ENCODE measurements around the gene UBE2K. TPM values are rescaled to one million over a fixed set of nuclear protein-coding genes. Genes with fewer than 3 reads are reported as not detected.

UBE2K gene
- total and polyA plus RNA-seq, 10 of the 15 experiments (the other 5 are each of a cell fraction or from before 2014, with no cell fraction given), result 17.0 to 141 (median 75.5) TPM

DNA sequence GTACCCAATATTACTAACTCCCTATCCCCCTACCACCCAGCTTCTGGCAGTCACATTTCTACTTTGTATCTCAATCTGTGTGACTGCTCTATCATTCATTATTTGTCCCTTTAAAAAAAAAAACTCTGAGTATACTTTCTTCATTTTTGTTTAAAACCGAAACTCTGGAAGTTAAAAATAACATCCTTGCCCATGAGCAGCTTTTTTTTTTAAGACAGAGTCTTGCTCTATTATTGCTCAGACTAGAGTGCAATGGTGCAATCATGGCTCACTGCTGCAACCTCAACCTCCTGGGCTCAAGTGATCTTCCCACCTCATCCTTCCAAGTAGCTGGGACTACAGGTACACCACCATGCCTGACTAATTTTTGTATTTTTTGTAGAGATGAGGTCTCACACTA is 15.8 kb downstream of the UBE2K start (continued):
- TF ChIP-seq, protein P1, sequence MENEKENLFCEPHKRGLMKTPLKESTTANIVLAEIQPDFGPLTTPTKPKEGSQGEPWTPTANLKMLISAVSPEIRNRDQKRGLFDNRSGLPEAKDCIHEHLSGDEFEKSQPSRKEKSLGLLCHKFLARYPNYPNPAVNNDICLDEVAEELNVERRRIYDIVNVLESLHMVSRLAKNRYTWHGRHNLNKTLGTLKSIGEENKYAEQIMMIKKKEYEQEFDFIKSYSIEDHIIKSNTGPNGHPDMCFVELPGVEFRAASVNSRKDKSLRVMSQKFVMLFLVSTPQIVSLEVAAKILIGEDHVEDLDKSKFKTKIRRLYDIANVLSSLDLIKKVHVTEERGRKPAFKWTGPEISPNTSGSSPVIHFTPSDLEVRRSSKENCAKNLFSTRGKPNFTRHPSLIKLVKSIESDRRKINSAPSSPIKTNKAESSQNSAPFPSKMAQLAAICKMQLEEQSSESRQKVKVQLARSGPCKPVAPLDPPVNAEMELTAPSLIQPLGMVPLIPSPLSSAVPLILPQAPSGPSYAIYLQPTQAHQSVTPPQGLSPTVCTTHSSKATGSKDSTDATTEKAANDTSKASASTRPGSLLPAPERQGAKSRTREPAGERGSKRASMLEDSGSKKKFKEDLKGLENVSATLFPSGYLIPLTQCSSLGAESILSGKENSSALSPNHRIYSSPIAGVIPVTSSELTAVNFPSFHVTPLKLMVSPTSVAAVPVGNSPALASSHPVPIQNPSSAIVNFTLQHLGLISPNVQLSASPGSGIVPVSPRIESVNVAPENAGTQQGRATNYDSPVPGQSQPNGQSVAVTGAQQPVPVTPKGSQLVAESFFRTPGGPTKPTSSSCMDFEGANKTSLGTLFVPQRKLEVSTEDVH (IDR thresholded peaks at IDR 0.05; ENCODE audit: low read depth, partially characterized antibody), result no peak
- TF ChIP-seq MYB (IDR thresholded peaks at IDR 0.05; ENCODE audit: borderline replicate concordance, low read depth, low read length) (no peak), RUNX3 (IDR thresholded peaks at IDR 0.05; ENCODE audit: low read length) (peak; percentile 38), ESRRA (IDR thresholded peaks at IDR 0.05; ENCODE audit: low read length) (no peak), ASH2L (IDR thresholded peaks at IDR 0.05; ENCODE audit: borderline replicate concordance, low read depth) (no peak), ZZZ3 (IDR thresholded peaks at IDR 0.05; ENCODE audit: control insufficient read depth, insufficient read length, low read depth) (no peak), SMAD5 (IDR thresholded peaks at IDR 0.05; ENCODE audit: low read depth) (no peak), YBX1 (IDR thresholded peaks at IDR 0.05) (no peak), CBX5 (IDR thresholded peaks at IDR 0.05; ENCODE audit: low read depth) (0 out of 2 replicates have a peak, but pooled peaks have one; percentile 32), PAX8 (IDR thresholded peaks at IDR 0.05) (no peak), BHLHE40 (IDR thresholded peaks at IDR 0.05; ENCODE audit: borderline replicate concordance in 1 of 2, low read depth in 2 of 2, low read length in 1 of 2) (no peak), BCL11A (IDR thresholded peaks at IDR 0.05; ENCODE audit: low read depth, low read length) (no peak), JUNB (IDR thresholded peaks at IDR 0.05) (no peak), TCF12 (IDR thresholded peaks at IDR 0.05; ENCODE audit: low read depth, low read length) (no peak), CHD2 (IDR thresholded peaks at IDR 0.05; ENCODE audit: borderline replicate concordance, low read depth, low read length) (no peak), ETV6 (conservative IDR thresholded peaks at IDR 0.05 in 1 of 2, IDR thresholded peaks at IDR 0.05 in 1 of 2; ENCODE audit: borderline replicate concordance in 1 of 2, low read depth in 1 of 2) (no peak), SREBF1 (IDR thresholded peaks at IDR 0.05; ENCODE audit: low read length) (no peak), JUND (IDR thresholded peaks at IDR 0.05; ENCODE audit: low read depth, low read length) (no peak), HDGF (IDR thresholded peaks at IDR 0.05) (no peak), KDM1A (IDR thresholded peaks at IDR 0.05; ENCODE audit: borderline replicate concordance) (no peak), MEF2A (IDR thresholded peaks at IDR 0.05; ENCODE audit: insufficient read depth, low read depth, low read length) (peak; percentile 93), SREBF2 (IDR thresholded peaks at IDR 0.05; ENCODE audit: low read length) (no peak), SRF (IDR thresholded peaks at IDR 0.05; ENCODE audit: low read depth in 2 of 2, low read length in 2 of 2) (no peak), PML (IDR thresholded peaks at IDR 0.05; ENCODE audit: low read length) (no peak), ZNF274 (IDR thresholded peaks at IDR 0.05; ENCODE audit: insufficient read depth, insufficient read length) (no peak), TBL1XR1 (IDR thresholded peaks at IDR 0.05; ENCODE audit: low read depth, low read length) (no peak)
- TF ChIP-seq, protein P2, sequence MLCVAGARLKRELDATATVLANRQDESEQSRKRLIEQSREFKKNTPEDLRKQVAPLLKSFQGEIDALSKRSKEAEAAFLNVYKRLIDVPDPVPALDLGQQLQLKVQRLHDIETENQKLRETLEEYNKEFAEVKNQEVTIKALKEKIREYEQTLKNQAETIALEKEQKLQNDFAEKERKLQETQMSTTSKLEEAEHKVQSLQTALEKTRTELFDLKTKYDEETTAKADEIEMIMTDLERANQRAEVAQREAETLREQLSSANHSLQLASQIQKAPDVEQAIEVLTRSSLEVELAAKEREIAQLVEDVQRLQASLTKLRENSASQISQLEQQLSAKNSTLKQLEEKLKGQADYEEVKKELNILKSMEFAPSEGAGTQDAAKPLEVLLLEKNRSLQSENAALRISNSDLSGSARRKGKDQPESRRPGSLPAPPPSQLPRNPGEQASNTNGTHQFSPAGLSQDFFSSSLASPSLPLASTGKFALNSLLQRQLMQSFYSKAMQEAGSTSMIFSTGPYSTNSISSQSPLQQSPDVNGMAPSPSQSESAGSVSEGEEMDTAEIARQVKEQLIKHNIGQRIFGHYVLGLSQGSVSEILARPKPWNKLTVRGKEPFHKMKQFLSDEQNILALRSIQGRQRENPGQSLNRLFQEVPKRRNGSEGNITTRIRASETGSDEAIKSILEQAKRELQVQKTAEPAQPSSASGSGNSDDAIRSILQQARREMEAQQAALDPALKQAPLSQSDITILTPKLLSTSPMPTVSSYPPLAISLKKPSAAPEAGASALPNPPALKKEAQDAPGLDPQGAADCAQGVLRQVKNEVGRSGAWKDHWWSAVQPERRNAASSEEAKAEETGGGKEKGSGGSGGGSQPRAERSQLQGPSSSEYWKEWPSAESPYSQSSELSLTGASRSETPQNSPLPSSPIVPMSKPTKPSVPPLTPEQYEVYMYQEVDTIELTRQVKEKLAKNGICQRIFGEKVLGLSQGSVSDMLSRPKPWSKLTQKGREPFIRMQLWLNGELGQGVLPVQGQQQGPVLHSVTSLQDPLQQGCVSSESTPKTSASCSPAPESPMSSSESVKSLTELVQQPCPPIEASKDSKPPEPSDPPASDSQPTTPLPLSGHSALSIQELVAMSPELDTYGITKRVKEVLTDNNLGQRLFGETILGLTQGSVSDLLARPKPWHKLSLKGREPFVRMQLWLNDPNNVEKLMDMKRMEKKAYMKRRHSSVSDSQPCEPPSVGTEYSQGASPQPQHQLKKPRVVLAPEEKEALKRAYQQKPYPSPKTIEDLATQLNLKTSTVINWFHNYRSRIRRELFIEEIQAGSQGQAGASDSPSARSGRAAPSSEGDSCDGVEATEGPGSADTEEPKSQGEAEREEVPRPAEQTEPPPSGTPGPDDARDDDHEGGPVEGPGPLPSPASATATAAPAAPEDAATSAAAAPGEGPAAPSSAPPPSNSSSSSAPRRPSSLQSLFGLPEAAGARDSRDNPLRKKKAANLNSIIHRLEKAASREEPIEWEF (IDR thresholded peaks at IDR 0.05; ENCODE audit: insufficient replicate concordance, low read depth, low read length), result no peak
